ENCODE measurements around the gene HPCA.

The HPCA gene

DNA sequence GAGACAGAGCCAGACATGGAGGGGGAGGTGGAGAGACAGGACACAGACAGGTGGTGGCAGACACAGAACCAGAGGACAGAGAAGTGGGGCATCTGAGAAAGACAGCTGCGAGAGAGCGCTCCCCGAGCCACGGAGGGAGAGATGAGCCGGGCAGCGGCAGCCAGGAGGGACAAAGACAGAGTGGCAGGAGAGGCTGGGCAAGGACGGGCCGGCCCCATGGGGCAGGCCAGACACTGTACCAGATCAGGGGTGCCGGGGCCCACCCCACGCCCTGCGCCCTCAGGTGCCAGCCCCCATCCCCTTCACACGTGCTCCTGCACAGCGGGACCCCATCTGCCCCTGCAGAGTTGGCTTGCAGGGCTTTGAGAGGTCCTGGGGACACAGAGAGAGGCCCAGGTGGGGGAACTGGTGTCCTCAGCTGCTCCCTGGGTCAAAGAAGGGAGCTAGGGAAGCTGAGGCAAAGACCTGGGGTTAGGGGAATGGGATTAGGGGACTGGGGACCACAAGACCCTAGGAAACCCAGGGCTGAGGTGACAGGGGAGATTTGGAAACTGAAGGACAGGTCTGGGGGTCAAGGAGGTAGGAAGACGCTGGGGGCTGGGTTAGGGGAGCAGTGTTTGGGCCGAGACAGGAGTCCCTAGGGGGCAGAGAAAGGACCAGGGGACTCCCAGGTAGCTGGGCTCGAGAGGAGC lies 16.2 kb upstream of the HPCA start:
- Histone ChIP-seq H3K9ac (ENCODE audit: low read length) (no peak overlapping the region), H3K27me3 (ENCODE audit: low read depth, low read length) (no peaks in the 10 kb centered on the region; the same call in 1 of the 2 replicates), H3K27ac (ENCODE audit: low read length) (no peak overlapping the region), H3K36me3 (replicated peaks; ENCODE audit: low read depth, low read length) (no peaks in the 10 kb centered on the region), H3K79me2 (ENCODE audit: low read length) (no peaks in the 10 kb centered on the region), H3K9me3 (ENCODE audit: insufficient read depth, low read length) (no peaks in the 10 kb centered on the region), H2AFZ (ENCODE audit: low read depth, low read length) (no peak overlapping the region), H3K4me3 (ENCODE audit: low read length) (no peak overlapping the region), H4K20me1 (ENCODE audit: insufficient read depth, low read length) (no peaks in the 10 kb centered on the region), H3K4me1 (ENCODE audit: low read length) (peaks cover 4% of the 10 kb centered on the region), H3K4me2 (ENCODE audit: low read length) (no peak overlapping the region)
- TF ChIP-seq, protein P1, sequence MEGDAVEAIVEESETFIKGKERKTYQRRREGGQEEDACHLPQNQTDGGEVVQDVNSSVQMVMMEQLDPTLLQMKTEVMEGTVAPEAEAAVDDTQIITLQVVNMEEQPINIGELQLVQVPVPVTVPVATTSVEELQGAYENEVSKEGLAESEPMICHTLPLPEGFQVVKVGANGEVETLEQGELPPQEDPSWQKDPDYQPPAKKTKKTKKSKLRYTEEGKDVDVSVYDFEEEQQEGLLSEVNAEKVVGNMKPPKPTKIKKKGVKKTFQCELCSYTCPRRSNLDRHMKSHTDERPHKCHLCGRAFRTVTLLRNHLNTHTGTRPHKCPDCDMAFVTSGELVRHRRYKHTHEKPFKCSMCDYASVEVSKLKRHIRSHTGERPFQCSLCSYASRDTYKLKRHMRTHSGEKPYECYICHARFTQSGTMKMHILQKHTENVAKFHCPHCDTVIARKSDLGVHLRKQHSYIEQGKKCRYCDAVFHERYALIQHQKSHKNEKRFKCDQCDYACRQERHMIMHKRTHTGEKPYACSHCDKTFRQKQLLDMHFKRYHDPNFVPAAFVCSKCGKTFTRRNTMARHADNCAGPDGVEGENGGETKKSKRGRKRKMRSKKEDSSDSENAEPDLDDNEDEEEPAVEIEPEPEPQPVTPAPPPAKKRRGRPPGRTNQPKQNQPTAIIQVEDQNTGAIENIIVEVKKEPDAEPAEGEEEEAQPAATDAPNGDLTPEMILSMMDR (IDR thresholded peaks at IDR 0.05; ENCODE audit: low read depth, low read length): no peak

DNA sequence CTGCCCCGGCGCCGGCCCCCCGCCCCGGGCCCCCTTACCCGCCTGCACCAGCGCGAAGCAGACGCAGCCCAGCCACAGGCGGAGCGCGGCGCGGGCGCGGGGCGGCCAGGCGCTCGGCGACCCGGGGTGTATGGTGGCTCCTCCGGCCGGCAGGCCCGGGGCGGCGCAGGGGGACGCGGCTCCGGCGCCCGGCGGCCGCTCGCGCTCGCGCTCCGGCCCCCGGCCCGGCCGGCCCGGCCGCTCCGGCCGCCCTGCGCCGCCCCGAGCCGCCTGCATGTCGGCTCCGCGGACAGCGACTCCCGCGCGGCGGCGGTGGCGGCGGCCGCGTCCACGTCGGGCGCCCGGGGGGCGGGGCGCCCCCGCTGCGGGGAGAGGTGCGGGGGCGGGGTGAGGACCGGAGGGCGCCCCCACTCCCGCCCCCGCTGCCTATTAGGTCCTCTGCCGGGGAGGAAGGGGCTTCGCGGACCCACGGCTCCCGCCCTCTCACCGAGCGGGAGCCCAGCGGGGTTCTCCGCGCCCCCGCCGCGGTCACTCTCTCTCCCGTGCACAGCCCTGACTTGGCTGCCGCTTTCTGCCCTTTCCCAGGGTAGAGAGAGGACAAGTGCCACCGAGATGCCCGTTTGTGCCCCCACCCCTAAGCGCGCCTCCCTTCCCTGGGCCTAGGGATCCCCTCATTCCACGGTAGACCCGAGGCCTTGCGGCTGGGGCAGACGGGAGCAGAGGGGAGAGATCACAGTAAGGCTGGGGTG lies 15.5 kb upstream of the HPCA start, which contains the start of gene FNDC5:
FNDC5 (minus strand) TSS at position 298 of the 749 bp plus-strand sequence.
- Histone ChIP-seq H3K9me3 (ENCODE audit: insufficient read depth, low read length) (no peaks in the 10 kb centered on the region), H3K4me2 (ENCODE audit: low read length) (no peak within 1 kb of the TSS), H3K4me3 (ENCODE audit: low read length) (no peak within 1 kb of the TSS), H3K27me3 (ENCODE audit: low read depth, low read length) (no peaks in the 10 kb centered on the region; the same call in 1 of the 2 replicates), H3K79me2 (ENCODE audit: low read length) (no peaks in the 10 kb centered on the region), H4K20me1 (ENCODE audit: insufficient read depth, low read length) (no peaks in the 10 kb centered on the region), H3K9ac (ENCODE audit: low read length) (no peak within 1 kb of the TSS), H3K27ac (ENCODE audit: low read length) (no peak within 1 kb of the TSS), H3K4me1 (ENCODE audit: low read length) (peaks cover 11% of the 10 kb centered on the region), H3K36me3 (replicated peaks; ENCODE audit: low read depth, low read length) (no peaks in the 10 kb centered on the region), H2AFZ (ENCODE audit: low read depth, low read length) (no peak within 1 kb of the TSS)
- no peak for TF ChIP-seq EZH2phosphoT487 (IDR thresholded peaks at IDR 0.05; ENCODE audit: low read depth)
- TF ChIP-seq, protein P1 (IDR thresholded peaks at IDR 0.05; ENCODE audit: low read depth, low read length): no peak

DNA sequence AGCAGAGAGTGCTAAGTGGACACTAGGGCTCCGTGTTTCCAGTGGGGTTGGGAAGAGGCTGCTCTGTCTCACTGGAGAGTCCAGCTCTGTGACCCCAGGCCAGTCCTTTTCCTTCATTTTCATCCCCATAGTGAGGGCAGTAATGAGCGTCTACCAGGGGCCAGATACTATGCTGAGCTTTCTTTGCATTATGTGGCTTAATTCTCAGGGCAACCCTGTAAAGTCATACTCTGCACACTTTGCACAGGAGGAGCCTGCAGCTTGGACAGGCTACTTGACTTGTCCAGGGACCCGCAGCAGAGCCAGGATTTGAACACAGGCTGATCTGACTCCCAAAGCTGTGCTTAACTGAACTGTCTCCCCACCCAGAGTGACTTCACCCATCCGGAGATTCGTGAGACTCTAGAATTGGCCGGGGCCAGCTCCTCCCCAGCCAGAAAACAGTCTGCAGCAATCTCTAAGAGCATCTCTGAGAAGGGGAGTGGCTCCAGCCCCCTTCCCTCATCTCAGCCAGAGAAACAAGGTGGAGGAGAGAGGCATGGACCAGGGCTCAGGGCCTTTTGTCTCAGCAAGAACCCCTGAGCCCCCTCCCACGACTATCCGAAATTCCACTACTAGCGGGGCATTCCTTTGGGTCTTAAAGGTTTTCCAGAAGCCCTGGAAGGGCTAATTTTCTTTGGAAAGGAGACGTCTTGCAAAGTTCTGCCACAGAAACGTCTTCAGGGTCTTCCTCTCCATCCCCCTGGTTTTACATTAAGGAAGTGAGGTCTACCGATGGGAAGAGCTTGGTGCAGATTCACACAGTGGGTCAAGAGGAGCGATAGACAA lies 14.7 kb upstream of the HPCA start:
- H3K9me3 ChIP-seq (ENCODE audit: insufficient read depth, low read length): no peaks in the 10 kb centered on the region
- H3K27me3 ChIP-seq (ENCODE audit: low read depth, low read length): no peaks in the 10 kb centered on the region; the same call in 1 of the 2 replicates
- no peak overlapping the region for H3K27ac ChIP-seq (ENCODE audit: low read length)
- no peaks in the 10 kb centered on the region for H4K20me1 ChIP-seq (ENCODE audit: insufficient read depth, low read length)
- no peaks in the 10 kb centered on the region for H3K36me3 ChIP-seq (replicated peaks; ENCODE audit: low read depth, low read length)
- TF ChIP-seq, protein P1 (IDR thresholded peaks at IDR 0.05; ENCODE audit: low read depth, low read length): no peak
- TF ChIP-seq EZH2phosphoT487 (IDR thresholded peaks at IDR 0.05; ENCODE audit: low read depth): no peak
- 0 out of 2 replicates have a peak overlapping the region, but pooled peaks have one; percentile 34 for H3K4me2 ChIP-seq (ENCODE audit: low read length)
- H3K4me3 ChIP-seq (ENCODE audit: low read length): no peak overlapping the region
- no peaks in the 10 kb centered on the region for H3K79me2 ChIP-seq (ENCODE audit: low read length)
- H2AFZ ChIP-seq (ENCODE audit: low read depth, low read length): no peak overlapping the region
- H3K4me1 ChIP-seq (ENCODE audit: low read length): peaks cover 18% of the 10 kb centered on the region
- no peak overlapping the region for H3K9ac ChIP-seq (ENCODE audit: low read length)

GRCh38 chr1:32872192-32872460 lies 14.2 kb upstream of the HPCA start:
- Histone ChIP-seq H3K9me3 (ENCODE audit: insufficient read depth, low read length) (no peaks in the 10 kb centered on the region), H3K79me2 (ENCODE audit: low read length) (no peaks in the 10 kb centered on the region), H3K27me3 (ENCODE audit: low read depth, low read length) (no peaks in the 10 kb centered on the region; the same call in 1 of the 2 replicates), H2AFZ (ENCODE audit: low read depth, low read length) (no peak overlapping the region), H3K4me2 (ENCODE audit: low read length) (peak overlapping the region; percentile 34), H3K27ac (ENCODE audit: low read length) (no peak overlapping the region), H3K4me1 (ENCODE audit: low read length) (peaks cover 22% of the 10 kb centered on the region), H3K4me3 (ENCODE audit: low read length) (peak overlapping the region; percentile 71; the same call in 1 of the 2 replicates), H3K36me3 (replicated peaks; ENCODE audit: low read depth, low read length) (no peaks in the 10 kb centered on the region), H4K20me1 (ENCODE audit: insufficient read depth, low read length) (no peaks in the 10 kb centered on the region), H3K9ac (ENCODE audit: low read length) (no peak overlapping the region)
- no peak for TF ChIP-seq EZH2phosphoT487 (IDR thresholded peaks at IDR 0.05; ENCODE audit: low read depth)
- TF ChIP-seq, protein P1 (IDR thresholded peaks at IDR 0.05; ENCODE audit: low read depth, low read length): no peak
